GM19239 (cell line): Measurements from ENCODE around the gene HPCAL1.
"Not testable (repeated sequence)": the region's sequence is repeated elsewhere in the genome, so short reads cannot be mapped to it uniquely, and the experiment has no call there.

ENCODE experiments used
- DNase-seq: peaks from one replicate; pipeline ENCODE4 v3.0.0; 2011; ENCODE audit warnings: low spot score; ENCODE audit not compliant: insufficient read length
- FAIRE-seq: peaks from 2 replicates; lab custom pipeline; 2011; peaks lifted over from hg19 to GRCh38; lab: Jason Lieb, UNC

The HPCAL1 gene

DNA sequence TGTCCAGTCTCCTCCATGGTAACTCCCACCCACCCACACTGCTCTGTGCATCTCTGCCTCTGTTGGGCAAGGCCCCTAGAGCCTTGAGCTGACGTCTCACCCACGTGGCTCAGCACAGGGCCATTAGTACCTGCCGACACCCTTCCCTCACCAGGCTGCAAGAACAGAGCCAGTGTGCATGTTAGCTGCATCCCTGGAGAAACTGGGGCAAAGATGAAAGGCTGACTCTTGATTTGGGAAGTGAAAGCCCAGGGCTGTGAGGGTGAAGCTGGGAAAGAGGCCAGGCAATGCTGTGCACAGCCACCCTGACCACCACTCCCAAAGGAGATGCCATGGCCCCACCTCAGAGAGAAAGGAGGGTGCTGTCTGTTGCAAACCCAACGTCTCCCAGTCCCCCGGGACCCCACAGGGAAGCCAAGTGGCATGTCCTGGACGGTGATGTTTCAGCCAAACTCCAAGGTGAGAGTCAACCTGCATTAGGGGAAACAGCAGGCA is 20.0 kb upstream of the HPCAL1 start:
- FAIRE-seq (no peak), DNase-seq (no peak)

- DNase-seq (no peak), FAIRE-seq (no peak)
Measured at GRCh38 chr2:10283106-10284062, 19.3 kb upstream of the HPCAL1 start.

- no peak for FAIRE-seq
- no peak for DNase-seq
Measured at GRCh38 chr2:10284108-10284870, 18.4 kb upstream of the HPCAL1 start.

DNA sequence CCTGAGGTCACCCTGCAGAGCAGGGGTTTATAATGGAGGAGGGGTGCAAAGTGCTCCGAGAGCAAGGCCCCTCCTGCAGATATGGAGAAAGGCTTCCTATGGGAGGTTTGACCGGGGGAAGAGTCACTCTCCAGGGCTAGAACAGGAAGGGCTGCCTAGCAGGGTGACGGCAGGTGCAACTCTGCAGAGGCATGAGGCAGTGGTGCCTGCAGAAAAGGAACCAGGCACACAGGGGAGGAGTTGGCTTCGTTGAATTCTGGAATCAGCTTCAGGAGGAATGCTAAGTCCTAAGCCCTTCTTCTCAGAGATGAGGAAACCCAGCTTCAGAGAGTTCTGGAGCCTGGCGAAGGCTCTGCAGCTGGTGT is 17.5 kb upstream of the HPCAL1 start:
- no peak for DNase-seq
- FAIRE-seq = no peak

- DNase-seq (no peak), FAIRE-seq (no peak)
Measured at GRCh38 chr2:10285556-10286198, 17.0 kb upstream of the HPCAL1 start.

- no peak for FAIRE-seq
- DNase-seq = no peak
Measured at GRCh38 chr2:10286216-10287037, 16.3 kb upstream of the HPCAL1 start.

DNA sequence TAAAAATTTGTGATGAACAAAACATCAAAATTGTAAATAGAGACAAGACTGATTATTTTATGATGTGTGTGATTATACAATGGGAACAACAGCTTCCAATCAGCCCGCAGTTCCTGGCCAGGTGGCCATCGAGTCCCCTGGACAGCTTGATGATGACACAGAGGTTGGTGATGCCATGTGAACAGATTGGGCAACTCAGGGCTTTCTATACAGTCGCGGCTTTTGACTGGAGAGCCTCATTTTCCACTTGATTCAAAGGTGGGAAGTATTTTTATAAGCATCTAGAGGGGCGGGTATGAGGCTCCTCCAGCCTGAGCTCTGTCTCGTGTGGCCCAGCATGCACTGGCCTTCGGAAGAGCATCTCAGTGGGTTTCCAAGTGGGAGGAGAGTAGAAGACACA is 14.9 kb upstream of the HPCAL1 start:
- FAIRE-seq (no peak), DNase-seq (no peak)

- FAIRE-seq (no peak), DNase-seq (no peak)
Measured at GRCh38 chr2:10288606-10289005, 14.1 kb upstream of the HPCAL1 start.

DNA sequence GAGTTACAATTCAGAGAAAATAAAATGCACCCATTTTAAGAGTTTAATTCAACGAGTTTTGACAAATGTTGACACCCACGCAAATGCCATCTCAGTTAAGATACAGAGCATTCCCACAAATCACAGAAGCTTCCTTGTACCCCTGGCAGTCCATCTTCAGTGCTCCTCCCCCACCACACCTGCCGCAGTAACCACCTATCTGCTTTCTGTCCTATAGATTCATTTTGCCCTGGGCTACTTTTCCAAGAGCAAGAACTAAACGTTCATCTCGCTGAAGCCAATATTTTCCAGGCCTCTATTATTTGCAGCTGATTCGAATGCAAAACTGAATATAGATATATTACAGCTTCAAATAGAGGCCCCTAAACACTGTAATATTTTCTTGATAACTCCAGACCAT is 13.4 kb upstream of the HPCAL1 start:
- FAIRE-seq (no peak), DNase-seq (no peak)

GRCh38 chr2:10289891-10290290 is 12.8 kb upstream of the HPCAL1 start:
- FAIRE-seq (no peak), DNase-seq (no peak)

GRCh38 chr2:10291376-10291775 is 11.3 kb upstream of the HPCAL1 start:
- not testable (repeated sequence) for FAIRE-seq, DNase-seq

DNA sequence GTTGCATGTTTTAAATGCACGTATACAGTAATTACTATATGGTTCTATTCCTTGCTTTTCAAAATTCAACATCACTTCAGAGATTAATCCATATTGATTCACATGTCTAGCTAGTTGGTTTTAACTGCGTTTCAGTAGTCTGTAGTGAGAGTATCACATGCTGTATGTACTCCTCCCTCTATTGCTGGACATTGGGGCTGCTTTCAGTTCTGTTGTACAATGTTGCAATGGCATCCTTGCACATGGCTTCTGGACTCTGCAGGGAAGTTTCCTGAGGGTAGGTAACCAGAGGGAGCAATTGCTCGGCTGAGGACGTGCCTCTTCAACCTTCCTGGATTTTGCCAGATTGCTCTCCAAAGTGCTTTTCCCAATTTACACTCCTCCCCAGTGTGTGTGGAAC is 10.7 kb upstream of the HPCAL1 start:
- FAIRE-seq (no peak), DNase-seq (no peak)

DNA sequence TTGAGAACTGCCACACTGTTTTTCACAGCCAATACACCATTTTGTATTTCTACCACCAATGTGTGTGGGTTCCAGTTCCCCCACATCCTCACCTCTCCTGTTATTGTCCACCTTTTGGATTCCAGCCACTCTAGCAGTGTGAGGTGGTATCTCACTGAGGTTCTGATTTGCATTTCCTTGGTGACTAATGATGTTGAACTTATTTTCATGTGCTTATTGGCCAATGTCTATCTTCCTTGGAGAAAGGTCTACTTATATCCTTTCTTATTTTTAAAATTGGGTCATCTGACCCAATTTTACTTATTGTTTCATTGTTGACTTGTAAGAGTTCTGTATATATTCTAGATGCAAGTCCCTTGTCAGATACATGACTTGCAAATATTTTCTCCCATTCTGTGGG is 9.1 kb upstream of the HPCAL1 start:
- FAIRE-seq (no peak), DNase-seq (no peak)

- FAIRE-seq (no peak), DNase-seq (no peak)
Measured at GRCh38 chr2:10294077-10294476, 8.6 kb upstream of the HPCAL1 start.

DNA sequence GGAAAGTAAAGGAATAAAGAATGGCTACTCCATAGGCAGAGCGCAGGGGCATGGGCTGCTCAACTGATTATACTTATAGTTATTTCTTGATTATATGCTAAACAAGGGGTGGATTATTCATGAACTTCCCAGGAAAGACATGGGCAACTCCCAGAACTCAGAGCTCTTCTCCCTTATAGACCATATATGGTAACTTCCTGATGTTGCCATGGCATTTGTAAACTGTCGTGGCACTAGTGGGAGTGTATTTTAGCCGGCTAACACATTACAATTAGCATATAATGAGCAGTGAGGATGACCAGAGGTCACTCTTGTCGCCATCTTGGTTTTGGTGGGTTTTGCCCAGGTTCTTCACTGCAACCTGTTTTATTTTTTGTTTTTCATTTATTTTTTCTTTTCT is 7.1 kb upstream of the HPCAL1 start:
- not testable (repeated sequence) for FAIRE-seq, DNase-seq

- no peak for FAIRE-seq
- no peak for DNase-seq
Measured at GRCh38 chr2:10296142-10296541, 6.6 kb upstream of the HPCAL1 start.

DNA sequence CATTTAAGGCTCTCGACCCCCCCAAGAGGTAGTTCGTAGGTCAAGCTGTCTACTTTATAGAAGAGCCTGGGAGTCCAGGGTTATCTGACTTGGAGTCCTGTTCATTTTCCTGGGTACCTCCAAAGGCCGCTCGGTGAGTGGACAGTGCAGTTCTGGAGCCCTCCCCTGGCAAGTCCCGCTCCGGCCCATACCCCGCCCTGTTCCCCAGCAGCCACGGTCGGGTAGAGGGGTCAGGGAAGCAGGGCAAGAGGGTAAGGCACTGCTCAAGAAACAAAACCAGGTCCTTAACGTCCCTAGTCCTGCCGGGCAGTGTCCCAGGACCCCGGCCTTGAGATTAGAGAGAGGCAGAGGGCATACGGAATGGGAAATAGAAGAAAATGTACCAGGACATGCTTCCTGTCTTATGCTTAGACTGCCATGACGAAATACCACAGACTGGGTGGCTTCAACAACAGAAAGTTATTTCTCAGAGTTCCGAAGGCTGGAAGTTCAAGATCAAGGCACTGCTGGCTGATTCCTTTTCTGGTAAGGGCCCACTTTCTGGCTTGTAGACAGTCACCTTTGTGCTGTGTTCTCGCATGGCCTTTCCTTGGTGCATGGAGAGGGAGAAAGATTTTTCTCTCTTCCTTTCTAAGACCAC is 5.4 kb upstream of the HPCAL1 start:
- FAIRE-seq = no peak
- no peak for DNase-seq

- DNase-seq (no peak), FAIRE-seq (peak; percentile 39)
Measured at GRCh38 chr2:10297959-10298531, 4.7 kb upstream of the HPCAL1 start.

DNA sequence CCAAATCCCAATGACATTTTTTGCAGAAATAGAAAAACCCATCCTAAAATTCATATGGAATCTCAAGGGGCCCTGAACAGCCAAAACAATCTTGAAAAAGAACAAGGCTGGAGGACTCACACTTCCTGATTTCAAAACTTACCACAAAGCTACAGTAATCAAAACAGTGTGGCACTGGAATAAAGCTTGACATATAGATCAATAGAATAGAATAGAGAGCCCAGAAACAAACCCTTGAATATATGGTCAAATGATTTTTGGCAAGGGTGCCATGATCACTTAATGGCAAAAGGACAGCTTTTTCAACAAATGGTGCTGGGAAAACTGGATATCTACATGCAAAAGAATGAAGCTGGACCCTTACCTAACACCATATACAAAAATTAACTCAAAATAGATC is 3.9 kb upstream of the HPCAL1 start:
- not testable (repeated sequence) for FAIRE-seq, DNase-seq
